ENCODE results near the gene UBL3.

The UBL3 gene, protein sequence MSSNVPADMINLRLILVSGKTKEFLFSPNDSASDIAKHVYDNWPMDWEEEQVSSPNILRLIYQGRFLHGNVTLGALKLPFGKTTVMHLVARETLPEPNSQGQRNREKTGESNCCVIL
- total RNA-seq = 90.4 to 97.6 reads per million in 2 donors

DNA sequence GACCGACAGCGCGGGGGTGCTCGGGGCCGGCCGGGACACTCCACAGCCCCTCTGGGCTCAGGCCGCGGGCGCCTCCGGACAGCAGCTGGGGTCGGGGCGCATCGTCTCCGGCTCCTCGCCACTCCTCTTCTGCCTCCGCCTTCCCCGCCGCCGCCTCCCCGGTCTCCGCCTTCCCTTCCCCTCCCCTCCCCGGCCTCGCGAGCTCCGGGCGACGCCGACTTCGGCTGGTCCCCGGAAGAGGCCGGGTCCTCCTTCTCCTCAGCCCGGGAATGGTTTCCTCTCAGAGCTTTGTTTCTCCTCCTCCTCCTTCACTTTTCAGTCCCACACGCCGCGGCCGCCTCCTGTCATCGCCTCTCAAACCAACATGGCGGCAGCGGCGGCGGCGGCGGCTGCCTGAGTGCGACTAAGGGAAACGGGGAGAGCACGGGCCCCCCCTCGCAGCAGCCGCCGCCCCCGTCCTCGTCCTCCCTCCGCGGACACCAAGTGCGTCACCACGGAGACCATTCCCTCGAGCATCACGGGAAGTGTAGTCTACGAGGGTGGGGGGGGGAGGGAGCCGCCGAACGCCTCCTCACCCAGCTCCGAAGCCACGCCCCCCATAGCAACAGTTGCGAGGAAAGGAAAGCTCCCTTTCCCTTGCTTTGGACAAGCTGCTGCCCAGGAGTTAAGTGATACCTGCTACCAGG, at the start of gene UBL3:
TSS of gene UBL3 (minus strand) at position 405 of the 686 bp plus-strand sequence. CDS start 1,079 bp downstream, outside the sequence.
- peak; percentile 83 for DNase-seq

DNA sequence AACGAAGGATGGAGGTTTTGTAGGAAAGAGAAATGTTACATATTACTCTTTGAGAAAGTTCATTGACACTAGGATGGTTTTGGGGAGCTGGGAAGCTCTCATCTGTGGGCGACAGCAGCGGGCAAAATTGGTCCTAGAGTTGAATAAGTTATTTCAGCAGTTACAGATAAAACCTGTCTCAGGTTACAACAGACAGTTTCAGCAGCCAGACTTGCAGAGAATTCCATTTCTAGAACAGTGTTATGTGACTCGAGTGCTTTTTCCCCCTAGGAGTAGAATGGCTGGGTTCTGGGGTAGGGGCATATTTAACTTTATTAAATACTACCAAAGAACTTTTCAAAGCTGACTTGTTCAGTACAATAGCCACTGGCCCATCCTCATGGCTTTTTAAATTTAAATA, 46.7 kb upstream of the UBL3 start:
- DNase-seq = no peak

DNA sequence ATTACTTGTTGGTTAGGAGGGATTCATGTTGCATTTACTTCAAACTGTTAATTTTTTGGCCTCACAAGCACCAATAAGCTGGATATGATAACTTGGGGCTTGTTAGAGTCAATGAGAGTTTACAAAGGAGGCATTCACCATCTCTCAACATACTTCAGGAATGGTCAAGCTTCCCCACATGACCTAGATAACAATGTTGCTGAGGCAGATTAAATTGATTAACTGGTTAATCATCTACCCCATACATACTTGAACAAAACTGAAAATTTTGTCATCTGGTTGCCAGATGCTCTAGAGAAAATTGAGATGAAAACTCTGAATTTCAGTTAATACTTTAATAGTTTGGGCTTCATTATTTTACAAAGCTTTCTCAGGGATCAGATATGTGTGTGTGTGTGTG, 43.0 kb upstream of the UBL3 start:
- no peak for DNase-seq

DNA sequence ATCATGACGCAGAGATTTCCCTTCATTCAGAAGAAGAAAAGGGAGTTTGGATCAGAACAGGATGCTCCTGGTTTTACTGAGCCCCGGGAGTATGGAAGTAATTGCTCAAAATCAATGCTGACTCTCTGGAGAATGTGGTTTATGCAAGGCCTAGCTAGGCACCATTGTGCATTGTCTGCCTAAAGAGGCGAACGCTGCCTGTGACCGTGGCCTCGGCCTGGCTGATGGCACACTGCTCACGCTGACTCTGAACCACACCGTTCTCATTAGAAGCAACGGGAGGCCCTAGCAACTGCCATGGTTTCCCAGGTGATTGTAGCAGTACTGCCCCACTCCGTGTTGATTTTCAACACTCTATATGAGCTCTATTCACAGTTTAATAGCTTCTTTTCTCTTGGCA, 41.7 kb upstream of the UBL3 start:
- no peak for DNase-seq

DNA sequence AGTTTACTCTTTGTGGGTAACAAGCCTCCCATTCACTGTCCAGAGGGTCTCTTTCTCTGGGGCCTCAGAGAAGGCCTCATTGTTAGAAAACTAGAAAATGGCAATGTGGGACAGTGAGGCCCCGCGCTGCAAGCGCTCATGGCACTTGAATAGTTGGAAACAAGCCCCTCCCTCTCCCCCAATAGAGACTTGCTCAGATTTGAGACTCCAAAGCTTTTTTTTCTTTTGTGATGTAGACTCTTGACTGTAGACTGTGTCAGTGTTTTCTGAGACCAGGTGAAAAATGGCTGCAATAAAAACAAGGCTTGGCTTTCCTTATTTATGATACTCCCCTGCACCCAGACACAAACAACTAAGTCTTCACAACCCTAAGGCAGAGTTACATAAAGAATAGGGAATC, 38.7 kb upstream of the UBL3 start:
- DNase-seq = no peak

- DNase-seq = no peak
Measured at GRCh38 chr13:29888306-29888705, 37.9 kb upstream of the UBL3 start.

- DNase-seq = no peak
Measured at GRCh38 chr13:29887686-29888085, 37.3 kb upstream of the UBL3 start.

GRCh38 chr13:29887030-29887557, 36.7 kb upstream of the UBL3 start:
- no peak for DNase-seq

- no peak for DNase-seq
Measured at GRCh38 chr13:29886446-29886845, 36.0 kb upstream of the UBL3 start.

GRCh38 chr13:29885989-29886388, 35.6 kb upstream of the UBL3 start:
- DNase-seq = no peak

- DNase-seq = no peak
Measured at GRCh38 chr13:29884671-29885430, 34.4 kb upstream of the UBL3 start.

- no peak for DNase-seq
Measured at GRCh38 chr13:29883941-29884518, 33.6 kb upstream of the UBL3 start.

DNA sequence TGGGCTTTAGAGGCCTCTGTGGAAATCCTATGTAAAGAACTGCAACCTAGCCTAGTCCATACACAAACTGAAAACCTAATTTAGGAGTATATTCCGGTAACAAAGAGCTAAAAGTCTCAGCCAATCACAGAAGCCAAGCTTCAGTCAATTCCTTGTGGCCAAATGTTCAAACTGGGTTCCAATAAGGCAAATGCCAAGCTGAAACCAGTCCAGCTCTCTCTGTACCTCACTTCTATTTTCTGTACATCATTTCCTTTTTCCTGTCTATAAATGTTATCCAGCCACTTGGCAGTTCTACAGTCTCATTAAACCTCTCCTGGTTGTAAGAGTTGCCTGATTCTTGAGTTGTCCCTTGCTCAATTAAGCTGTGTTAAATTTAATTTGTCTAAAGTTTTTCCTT, 31.7 kb upstream of the UBL3 start:
- no peak for DNase-seq

- no peak for DNase-seq
Measured at GRCh38 chr13:29878101-29878500, 27.7 kb upstream of the UBL3 start.

GRCh38 chr13:29877456-29878078, 27.1 kb upstream of the UBL3 start:
- no peak for DNase-seq

DNA sequence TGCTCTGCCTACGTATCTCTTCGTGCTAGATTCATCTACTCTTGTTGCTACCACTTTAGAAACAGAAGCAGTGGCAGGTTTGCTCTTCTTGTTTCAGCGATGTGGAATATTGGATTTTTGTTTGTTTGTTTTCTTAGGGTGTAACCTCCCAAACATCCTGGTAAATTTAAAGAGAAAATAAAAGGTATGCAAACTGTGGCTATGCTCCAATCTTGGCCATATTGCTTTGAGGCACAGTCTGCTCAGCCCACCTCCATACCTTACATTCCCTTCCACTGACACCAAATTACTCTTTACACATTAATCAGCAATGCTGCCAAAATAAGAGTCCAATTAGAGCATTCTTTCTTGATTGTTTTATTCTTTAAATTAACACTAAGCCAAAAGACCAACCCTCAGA, 25.2 kb upstream of the UBL3 start:
- DNase-seq = no peak

DNA sequence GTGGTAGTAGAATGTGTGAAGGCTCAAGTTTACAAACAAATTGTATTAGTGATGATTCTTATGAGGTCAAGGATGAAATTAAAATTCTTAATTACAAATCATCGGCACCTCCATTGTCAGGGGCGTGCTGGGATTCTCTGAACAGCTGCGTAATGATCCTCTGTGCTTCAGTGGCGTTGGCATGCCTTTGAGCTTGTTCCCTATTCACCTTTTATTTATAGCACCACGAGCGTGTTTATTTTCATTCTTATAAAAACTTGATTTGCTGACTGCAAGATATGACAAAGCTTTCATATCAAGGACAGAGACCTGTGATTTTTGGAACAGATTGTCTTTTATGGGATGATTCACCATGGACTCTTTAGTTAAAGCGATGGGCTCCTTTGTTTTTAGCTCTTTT, 18.2 kb upstream of the UBL3 start:
- no peak for DNase-seq

DNA sequence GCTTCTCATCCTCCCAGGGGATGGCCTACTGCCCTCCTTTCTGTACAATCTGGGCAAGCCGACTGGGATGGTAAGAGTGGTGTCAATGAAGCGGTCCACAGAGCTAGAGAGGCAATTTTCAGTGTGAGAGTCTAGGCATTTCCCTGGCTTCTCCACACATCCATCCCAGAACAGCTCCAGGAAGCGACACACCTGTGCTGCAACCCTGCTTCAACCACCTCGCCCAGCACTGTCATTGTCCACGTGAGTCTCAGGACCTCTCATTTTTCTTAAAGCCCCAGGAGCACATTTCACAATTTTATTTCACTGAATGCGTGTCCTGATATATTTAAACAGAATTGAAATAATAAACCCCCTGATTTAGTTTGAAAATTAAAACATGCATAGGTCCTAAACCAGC, 15.5 kb upstream of the UBL3 start:
- no peak for DNase-seq

- DNase-seq = no peak
Measured at GRCh38 chr13:29861694-29862110, 11.3 kb upstream of the UBL3 start.

DNA sequence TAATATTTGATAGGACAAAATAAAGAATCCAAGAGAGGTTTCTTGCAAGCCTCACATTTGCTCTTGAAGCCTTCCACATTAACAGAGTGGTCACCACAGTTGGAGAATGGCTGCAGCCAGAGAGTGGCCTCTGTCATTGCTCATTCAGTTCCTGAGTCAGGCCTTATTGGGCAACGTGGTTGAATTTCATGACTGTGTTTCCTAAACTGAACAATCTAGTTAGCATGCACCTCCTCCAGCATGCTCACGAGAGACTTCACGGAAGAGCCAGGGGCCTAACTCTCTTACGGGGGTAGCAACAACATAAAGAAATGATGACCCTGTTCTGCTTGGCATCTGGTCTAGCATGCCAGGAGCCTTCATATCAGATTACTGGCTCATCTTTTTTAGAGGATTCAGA, 9.6 kb upstream of the UBL3 start:
- no peak for DNase-seq

- DNase-seq = no peak
Measured at GRCh38 chr13:29858667-29859066, 8.2 kb upstream of the UBL3 start.

DNA sequence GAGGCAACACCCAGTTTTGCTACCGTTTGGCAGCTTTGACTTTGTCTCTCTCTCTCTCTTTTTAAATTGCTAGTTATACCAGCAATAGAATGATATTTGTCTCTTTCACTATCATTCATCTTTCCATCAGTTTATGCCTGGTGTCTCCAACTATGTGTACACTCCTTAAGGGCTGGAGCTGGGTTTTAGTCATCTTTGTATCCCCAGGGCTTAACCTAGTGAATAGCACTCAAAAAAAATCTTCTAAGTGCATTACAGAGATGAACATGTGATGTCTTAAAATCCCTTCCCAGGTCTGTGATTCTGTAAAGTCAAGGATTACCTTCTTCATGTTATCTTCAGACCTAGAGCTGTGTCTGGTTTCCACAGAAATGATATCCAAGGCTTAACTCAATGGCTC, 7.8 kb upstream of the UBL3 start:
- no peak for DNase-seq

GRCh38 chr13:29857085-29857484, 6.7 kb upstream of the UBL3 start:
- DNase-seq = no peak
